Neural cell (in vitro differentiated cells): ENCODE data around the gene SPPL3.

ENCODE experiments used
- CTCF ChIP-seq: fragments of 450-650 bp; IDR thresholded peaks from 2 replicates; pipeline ENCODE4 v1.5.1; 2014; ENCODE audit warnings: antibody characterized with exemption, mild to moderate bottlenecking, moderate library complexity; ENCODE audit not compliant: poor library complexity, severe bottlenecking
- EP300 ChIP-seq: fragments of 450-650 bp; conservative IDR thresholded peaks from 2 replicates; pipeline ENCODE4 v1.6.1; 2014; ENCODE audit warnings: antibody characterized with exemption, mild to moderate bottlenecking, moderate library complexity; ENCODE audit not compliant: poor library complexity, severe bottlenecking
- EZH2 ChIP-seq: fragments of 200-600, 300-800 bp; shearing (Covaris generic), sonication (generic); IDR thresholded peaks from 2 replicates; pipeline ENCODE4 v1.6.1; 2014; ENCODE audit warnings: antibody characterized with exemption, low read length, borderline replicate concordance, mild to moderate bottlenecking; ENCODE audit not compliant: insufficient read depth, poor library complexity, severe bottlenecking
- MXI1 ChIP-seq: fragments of 450-650 bp; conservative IDR thresholded peaks from 2 replicates; pipeline ENCODE4 v1.6.1; 2014; ENCODE audit warnings: antibody characterized with exemption, mild to moderate bottlenecking; ENCODE audit not compliant: poor library complexity, severe bottlenecking
- POLR2AphosphoS5 ChIP-seq: IDR thresholded peaks from 2 replicates; pipeline ENCODE4 v1.6.1; 2012
- RAD21 ChIP-seq: fragments of 450-650 bp; conservative IDR thresholded peaks from 2 replicates; pipeline ENCODE4 v1.6.1; 2014; ENCODE audit warnings: antibody characterized with exemption, mild to moderate bottlenecking, moderate library complexity
- REST ChIP-seq: IDR thresholded peaks from 2 replicates; pipeline ENCODE4 v1.6.1; 2012; ENCODE audit warnings: borderline replicate concordance
- TAF1 ChIP-seq: IDR thresholded peaks from 2 replicates; pipeline ENCODE4 v1.6.1; 2012; ENCODE audit warnings: low read depth

- no peak for TF ChIP-seq CTCF
- no peak for TF ChIP-seq POLR2AphosphoS5
- no peak for TF ChIP-seq EZH2
- TF ChIP-seq EP300 = no peak
- TF ChIP-seq REST = no peak
- no peak for TF ChIP-seq MXI1
- TF ChIP-seq RAD21 = no peak
- TF ChIP-seq TAF1 = no peak
These were observed 18.6 kb downstream of the SPPL3 start for GRCh38 chr12:120885521-120885920.
